ENCODE results near the gene ERCC5.

Gene ERCC5

GRCh38 chr13:102846261-102847015 lies 606 bp downstream of the ERCC5 start:
- peak; percentile 49 for DNase-seq

GRCh38 chr13:102847272-102848234 lies 1.7 kb downstream of the ERCC5 start:
- peak; percentile 47 for DNase-seq

GRCh38 chr13:102848956-102849355 lies 3.1 kb downstream of the ERCC5 start:
- DNase-seq = no peak

- no peak for DNase-seq
Measured at GRCh38 chr13:102852556-102852955, 6.7 kb downstream of the ERCC5 start.

- no peak for DNase-seq
Measured at GRCh38 chr13:102854675-102855074, 8.8 kb downstream of the ERCC5 start.

- DNase-seq = no peak
Measured at GRCh38 chr13:102856557-102856956, 10.7 kb downstream of the ERCC5 start.

GRCh38 chr13:102862624-102863210 lies 16.9 kb downstream of the ERCC5 start:
- no peak for DNase-seq

GRCh38 chr13:102863590-102863989 lies 17.8 kb downstream of the ERCC5 start:
- DNase-seq = no peak

GRCh38 chr13:102868366-102868936 lies 22.6 kb downstream of the ERCC5 start:
- no peak for DNase-seq

GRCh38 chr13:102869948-102870676 lies 24.3 kb downstream of the ERCC5 start:
- DNase-seq = no peak

GRCh38 chr13:102870677-102871415 lies 25.0 kb downstream of the ERCC5 start:
- peak; percentile 72 for DNase-seq

- no peak for DNase-seq
Measured at GRCh38 chr13:102872131-102872530, 26.3 kb downstream of the ERCC5 start.

GRCh38 chr13:102872531-102872930 lies 26.7 kb downstream of the ERCC5 start:
- DNase-seq = no peak

- no peak for DNase-seq
Measured at GRCh38 chr13:102873653-102874052, 27.8 kb downstream of the ERCC5 start.

GRCh38 chr13:102875256-102875655 lies 29.4 kb downstream of the ERCC5 start:
- no peak for DNase-seq

GRCh38 chr13:102877303-102877702 lies 31.5 kb downstream of the ERCC5 start:
- DNase-seq = no peak

- DNase-seq = no peak
Measured at GRCh38 chr13:102878481-102878880, 32.6 kb downstream of the ERCC5 start.

- no peak for DNase-seq
Measured at GRCh38 chr13:102879793-102880499, 34.1 kb downstream of the ERCC5 start.

- DNase-seq = no peak
Measured at GRCh38 chr13:102881819-102882686, 36.2 kb downstream of the ERCC5 start.

- no peak for DNase-seq
Measured at GRCh38 chr13:102892503-102892902, 46.7 kb downstream of the ERCC5 start.
